Stomach (tissue), 9 donors: ENCODE measurements around the gene CFHR4. TPM values are rescaled to one million over a fixed set of nuclear protein-coding genes. Genes with fewer than 3 reads are reported as not detected.
"Not testable (repeated sequence)": the region's sequence is repeated elsewhere in the genome, so short reads cannot be mapped to it uniquely, and the experiment has no call there.

Experiments used
- DNase-seq, 2 donors: peaks; one replicate each; pipeline versions ENCODE4 v3.0.0 to v3.0.0-alpha.2; 2013 to 2019
- H3K27ac ChIP-seq, 5 donors: fragments of 200-600 bp in 4 of 5; sonication (generic) in 4 of 5; one replicate each; pipeline ENCODE4 v1.5.1; 2013 to 2019; ENCODE audit warnings: mild to moderate bottlenecking in 1 of 5, moderate library complexity in 1 of 5
- H3K27me3 ChIP-seq, 3 donors: fragments of 200-600 bp; sonication (generic); one replicate each; pipeline ENCODE4 v1.5.1; 2017 to 2019; ENCODE audit warnings: mixed run types in 1 of 3
- H3K36me3 ChIP-seq, 4 donors: fragments of 200-600 bp; sonication (generic); 1 replicate in 3 of 4; 2 replicates in 1 of 4; pipeline ENCODE4 v1.5.1; 2016 to 2019
- H3K4me1 ChIP-seq, 4 donors: fragments of 200-600 bp; sonication (generic); one replicate each; pipeline ENCODE4 v1.5.1; 2016 to 2019
- H3K4me3 ChIP-seq, 4 donors: fragments of 200-600 bp; sonication (generic) in 3 of 4; one replicate each; pipeline ENCODE4 v1.5.1; 2016 to 2019; ENCODE audit warnings: mild to moderate bottlenecking in 1 of 4
- H3K9me3 ChIP-seq, 4 donors: fragments of 200-600 bp; sonication (generic); one replicate each; pipeline ENCODE4 v1.5.1; 2016 to 2019
- CTCF ChIP-seq, 7 experiments: fragments of 450-650 bp in 4 of 7; fragments of 200-600 bp in 3 of 7; sonication (generic) in 3 of 7; IDR thresholded peaks; one replicate each; pipeline ENCODE4 v1.5.1; 2016 to 2019; ENCODE audit warnings: antibody characterized with exemption in 7 of 7, control low read depth in 2 of 7, mild to moderate bottlenecking in 1 of 7
- EP300 ChIP-seq: sonication (generic); formaldehyde crosslinking; IDR thresholded peaks from one replicate; pipeline ENCODE4 v1.6.1; 2017; ENCODE audit warnings: antibody characterized with exemption
- POLR2A ChIP-seq, 4 donors: fragments of 450-650 bp; IDR thresholded peaks; one replicate each; pipeline ENCODE4 v1.6.1; 2016; ENCODE audit warnings: antibody characterized with exemption in 4 of 4, control low read depth in 2 of 4, mild to moderate bottlenecking in 1 of 4, moderate library complexity in 1 of 4
- POLR2AphosphoS5 ChIP-seq, 3 donors: sonication (generic); formaldehyde crosslinking; IDR thresholded peaks; one replicate each; pipeline ENCODE4 v1.6.1; 2016; ENCODE audit warnings: antibody characterized with exemption in 3 of 3
- WGBS, 5 donors: extraction: QIAGEN DNeasy Blood & Tissue Kit in 3 of 5; methylation state at CpG; one replicate each; pipeline versions ENCODE4 v1.1.5 to v1.1.7; 2013 to 2018; 5-methylcytosine and 5-hydroxymethylcytosine counted together
- intact Hi-C: fragments of 100-400 bp; cut with DNase I; formaldehyde crosslinking; loops from one replicate; pipeline ENCODE4 v1.15.1; 2023; ENCODE audit warnings: low total_unique reads
- polyA plus RNA-seq, 3 donors: library from polyadenylated mRNA; stranded (reverse); fragments of 200-250 nt; gene quantifications; one replicate each; pipeline ENCODE4 v1.2.3, GENCODE V29; 2013
- total RNA-seq, 5 donors: library from RNA; depleted of rRNA; stranded (reverse); fragments of >200 nt; gene quantifications; one replicate each; pipeline versions ENCODE4 v1.1.0 to v1.2.3, GENCODE V29; 2014 to 2016
- donor health status: healthy with polysubstance abuse.
- donor health status: Bipolar disorder and iron deficiency.
- donor health status: healthy.

The CFHR4 gene
- total and polyA plus RNA-seq, 8 donors, result not detected

DNA sequence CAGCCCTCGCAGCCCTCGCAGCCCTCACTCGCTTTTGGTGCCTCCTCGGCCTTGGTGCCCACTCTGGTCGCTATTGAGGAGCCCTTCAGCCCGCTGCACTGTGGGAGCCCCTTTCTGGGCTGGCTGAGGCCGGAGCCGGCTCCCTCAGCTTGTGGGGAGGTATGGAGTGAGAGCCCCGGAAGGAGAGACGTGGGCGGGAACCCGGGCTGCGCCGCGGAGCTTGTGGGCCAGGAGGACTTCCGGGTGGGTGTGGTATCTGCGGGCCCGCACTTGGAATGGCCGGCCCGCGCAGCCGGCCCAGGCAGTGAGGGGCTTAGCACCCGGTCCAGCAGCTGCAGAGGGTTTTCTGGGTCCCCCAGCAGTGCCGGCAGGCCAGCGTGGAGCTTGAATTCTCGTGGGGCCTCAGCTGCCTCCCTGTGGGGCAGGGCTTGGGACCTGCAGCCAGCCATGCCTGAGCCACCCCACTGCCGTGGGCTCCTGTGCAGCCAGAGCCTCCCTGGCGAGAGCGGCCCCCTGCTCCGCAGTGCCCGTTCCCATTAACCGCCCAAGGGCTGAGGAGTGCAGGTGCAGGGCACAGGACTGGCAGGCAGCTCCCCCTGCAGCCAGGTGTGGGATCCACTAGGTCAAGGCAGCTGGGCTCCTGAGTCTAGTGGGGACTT, 45.8 kb downstream of the CFHR4 start:
- Histone ChIP-seq H3K27ac (no peak overlapping the region), H3K27me3 (no peaks in the 10 kb centered on the region), H3K4me1 (no peaks in the 10 kb centered on the region), H3K9me3 (peaks cover 0 to 8% (median 2%) of the 10 kb centered on the region in 4 donors), H3K36me3 (no peaks in the 10 kb centered on the region), H3K4me3 (no peak overlapping the region)
- no peak for DNase-seq
- 88 to 95% (median 88%) methylated on average over 18 to 32 of the region's 32 CpGs for WGBS, 5 donors
- TF ChIP-seq POLR2A (IDR thresholded peaks at IDR 0.05) (no peak), CTCF (IDR thresholded peaks at IDR 0.05) (no peak), POLR2AphosphoS5 (IDR thresholded peaks at IDR 0.05) (no peak), EP300 (no peak)
- intact Hi-C loops, result no loop called here

- H3K4me3 ChIP-seq, H3K27me3 ChIP-seq, H3K4me1 ChIP-seq, intact Hi-C loops, H3K36me3 ChIP-seq, DNase-seq, H3K9me3 ChIP-seq, H3K27ac ChIP-seq: not testable (repeated sequence)
- 45 to 62% (median 45%) methylated on average over 6 of the region's 6 CpGs for WGBS, 5 donors
Measured at GRCh38 chr1:196941474-196941873, 53.6 kb downstream of the CFHR4 start.

DNA sequence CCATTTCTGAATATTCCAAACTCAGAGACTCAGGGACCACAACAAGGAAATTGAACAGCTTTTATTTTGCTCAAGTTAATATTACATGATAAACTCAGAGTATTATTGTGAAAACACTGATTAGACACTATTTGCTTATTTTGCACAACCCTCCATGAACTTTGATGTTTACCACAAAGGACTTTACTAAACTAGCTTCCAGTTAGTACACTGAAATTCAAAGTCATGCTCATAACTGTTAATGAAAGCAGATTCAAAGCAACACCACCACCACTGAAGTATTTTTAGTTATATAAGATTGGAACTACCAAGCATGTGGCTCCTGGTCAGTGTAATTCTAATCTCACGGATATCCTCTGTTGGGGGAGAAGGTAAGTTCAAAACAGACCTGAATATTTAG, 55.7 kb downstream of the CFHR4 start, which contains the start of gene CFHR2:
CFHR2 (plus strand) TSS at position 171 of the 400 bp plus-strand sequence; CDS start at position 314, 143 bp downstream.
- H3K9me3 ChIP-seq, H3K4me1 ChIP-seq, intact Hi-C loops, H3K27ac ChIP-seq, H3K27me3 ChIP-seq, H3K4me3 ChIP-seq, H3K36me3 ChIP-seq, DNase-seq: not testable (repeated sequence)
- no CpG with 5 or more reads among the region's 1 CpG for WGBS, 5 donors

DNA sequence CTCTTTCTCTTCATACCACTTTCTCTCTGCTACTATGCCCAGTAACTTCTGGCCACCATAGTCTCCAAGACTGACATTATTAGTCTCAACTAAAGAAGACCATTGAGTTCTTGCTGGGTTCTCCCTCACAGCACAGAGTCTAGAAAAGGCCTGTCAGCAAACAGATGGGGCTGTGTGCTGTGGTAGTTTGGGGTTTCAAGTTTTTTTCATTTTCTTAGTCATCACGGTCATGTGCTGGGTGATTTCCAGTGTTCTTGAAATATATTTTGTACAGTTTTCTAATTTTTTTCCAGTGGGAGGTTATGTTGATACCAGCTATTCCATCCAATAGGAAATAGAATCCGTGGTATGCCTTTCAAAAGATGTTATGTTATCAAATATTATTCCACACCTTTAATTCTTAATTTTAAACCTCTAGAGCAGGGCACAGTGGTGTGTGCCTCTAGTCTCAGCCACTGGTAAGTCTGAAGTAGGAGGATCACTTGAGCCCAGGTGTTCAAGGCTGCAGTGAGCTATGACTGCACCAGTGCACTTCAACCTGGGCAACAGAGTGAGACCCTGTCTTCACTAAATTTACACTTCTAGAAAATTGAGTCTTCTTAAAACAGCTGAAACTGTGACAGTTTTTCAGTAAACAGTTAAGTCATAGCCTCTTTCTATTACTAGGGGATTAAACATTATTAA, 64.0 kb downstream of the CFHR4 start:
- Histone ChIP-seq H3K9me3 (no peaks in the 10 kb centered on the region), H3K36me3 (no peaks in the 10 kb centered on the region), H3K27ac (no peak overlapping the region), H3K27me3 (no peaks in the 10 kb centered on the region), H3K4me3 (no peak overlapping the region), H3K4me1 (no peaks in the 10 kb centered on the region)
- WGBS, 5 donors, result 60 to 78% (median 66%) methylated on average over 2 of the region's 2 CpGs
- DNase-seq, result no peak
- intact Hi-C loops, result no loop called here
- TF ChIP-seq POLR2AphosphoS5 (IDR thresholded peaks at IDR 0.05) (no peak), CTCF (IDR thresholded peaks at IDR 0.05) (no peak), POLR2A (IDR thresholded peaks at IDR 0.05) (no peak), EP300 (no peak)

- no peaks in the 10 kb centered on the region for H3K9me3 ChIP-seq
- H3K36me3 ChIP-seq, result no peaks in the 10 kb centered on the region
- WGBS, 5 donors, result 55 to 78% (median 63%) methylated on average over 2 of the region's 2 CpGs
- H3K4me1 ChIP-seq, result no peaks in the 10 kb centered on the region
- TF ChIP-seq POLR2A (IDR thresholded peaks at IDR 0.05), result no peak
- intact Hi-C loops, result no loop called here
- H3K27me3 ChIP-seq, result no peaks in the 10 kb centered on the region
- no peak for DNase-seq
- H3K27ac ChIP-seq, result no peak overlapping the region
- H3K4me3 ChIP-seq, result no peak overlapping the region
Measured at GRCh38 chr1:196954778-196955177, 66.9 kb downstream of the CFHR4 start.

- WGBS, 5 donors, result 89 to 100% (median 93%) methylated on average over 1 of the region's 1 CpG
- no peaks in the 10 kb centered on the region for H3K36me3 ChIP-seq
- no peaks in the 10 kb centered on the region for H3K9me3 ChIP-seq
- intact Hi-C loops, result no loop called here
- TF ChIP-seq POLR2A (IDR thresholded peaks at IDR 0.05) (no peak), EP300 (no peak), POLR2AphosphoS5 (IDR thresholded peaks at IDR 0.05) (no peak), CTCF (IDR thresholded peaks at IDR 0.05) (no peak)
- H3K27me3 ChIP-seq, result no peaks in the 10 kb centered on the region
- no peak for DNase-seq
- no peaks in the 10 kb centered on the region for H3K4me1 ChIP-seq
- no peak overlapping the region for H3K27ac ChIP-seq
- H3K4me3 ChIP-seq, result no peak overlapping the region
Measured at GRCh38 chr1:196955926-196956325, 68.1 kb downstream of the CFHR4 start.
